ENCODE results near the gene NGRN.

DNA sequence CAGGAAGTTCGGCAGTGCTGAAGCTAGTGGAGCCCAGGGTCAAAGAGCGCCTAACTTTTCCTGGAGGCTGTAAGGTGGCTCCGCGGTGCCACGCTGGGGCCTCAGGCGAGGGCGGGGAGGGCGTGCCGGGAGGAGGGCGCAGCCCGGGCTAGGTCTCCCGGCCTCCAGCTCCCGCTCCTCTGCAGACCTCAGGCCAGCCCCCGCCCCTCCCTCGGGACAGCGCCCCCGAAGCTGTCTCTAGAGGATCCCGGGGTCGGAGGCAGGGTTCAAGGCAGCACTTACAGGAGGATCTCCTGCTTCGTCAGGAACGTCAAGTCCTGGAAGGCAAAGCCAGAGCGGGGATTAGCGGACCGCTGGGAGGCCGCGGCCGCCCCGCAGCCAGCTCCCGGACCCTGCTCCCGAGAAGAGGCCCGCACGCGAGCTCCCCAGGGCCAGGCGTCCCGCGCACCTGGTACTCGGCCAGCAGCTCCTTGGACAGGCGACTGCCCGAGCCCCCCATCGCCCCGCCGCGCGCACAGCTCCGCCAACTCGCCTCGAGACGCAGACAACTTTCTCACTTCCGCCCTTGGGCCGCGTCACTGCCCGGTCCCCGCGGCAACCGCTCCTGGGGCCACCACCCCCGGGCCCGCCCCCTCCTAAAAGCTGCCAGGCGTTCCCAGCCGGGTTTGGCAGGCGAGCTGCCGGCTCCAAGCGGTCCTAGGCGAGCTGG, 31.9 kb upstream of the NGRN start, which contains the start of gene CIB1:
- no peak for TF ChIP-seq OSR1 (CRISPR knock-in tag; IDR thresholded peaks at IDR 0.05)
- TF ChIP-seq, protein P1, sequence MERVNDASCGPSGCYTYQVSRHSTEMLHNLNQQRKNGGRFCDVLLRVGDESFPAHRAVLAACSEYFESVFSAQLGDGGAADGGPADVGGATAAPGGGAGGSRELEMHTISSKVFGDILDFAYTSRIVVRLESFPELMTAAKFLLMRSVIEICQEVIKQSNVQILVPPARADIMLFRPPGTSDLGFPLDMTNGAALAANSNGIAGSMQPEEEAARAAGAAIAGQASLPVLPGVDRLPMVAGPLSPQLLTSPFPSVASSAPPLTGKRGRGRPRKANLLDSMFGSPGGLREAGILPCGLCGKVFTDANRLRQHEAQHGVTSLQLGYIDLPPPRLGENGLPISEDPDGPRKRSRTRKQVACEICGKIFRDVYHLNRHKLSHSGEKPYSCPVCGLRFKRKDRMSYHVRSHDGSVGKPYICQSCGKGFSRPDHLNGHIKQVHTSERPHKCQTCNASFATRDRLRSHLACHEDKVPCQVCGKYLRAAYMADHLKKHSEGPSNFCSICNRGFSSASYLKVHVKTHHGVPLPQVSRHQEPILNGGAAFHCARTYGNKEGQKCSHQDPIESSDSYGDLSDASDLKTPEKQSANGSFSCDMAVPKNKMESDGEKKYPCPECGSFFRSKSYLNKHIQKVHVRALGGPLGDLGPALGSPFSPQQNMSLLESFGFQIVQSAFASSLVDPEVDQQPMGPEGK (CRISPR knock-in tag; IDR thresholded peaks at IDR 0.05; ENCODE audit: borderline replicate concordance): peak; percentile 65; the same call in 1 of the 2 replicates

Measured in SK-N-SH treated with all-trans-retinoic acid at 6 μM for 48 hours (cell line).